Testis (tissue), 3 donors: ENCODE measurements around the gene NLN. TPM values are rescaled to one million over a fixed set of nuclear protein-coding genes. Genes with fewer than 3 reads are reported as not detected.

Source experiments
- DNase-seq: peaks from one replicate; pipeline ENCODE4 v3.0.0-alpha.2; 2019
- H3K27ac ChIP-seq, 2 donors: fragments of 200-600 bp; sonication (generic); one replicate each; pipeline ENCODE4 v1.5.1; 2019
- H3K27me3 ChIP-seq: fragments of 200-600 bp; sonication (generic); one replicate; pipeline ENCODE4 v1.5.1; 2019
- H3K36me3 ChIP-seq: fragments of 200-600 bp; sonication (generic); one replicate; pipeline ENCODE4 v1.5.1; 2017; ENCODE audit warnings: low read depth; ENCODE audit errors: missing control alignments
- H3K4me1 ChIP-seq: fragments of 200-600 bp; sonication (generic); one replicate; pipeline ENCODE4 v1.5.1; 2019
- H3K4me3 ChIP-seq, 2 donors: fragments of 200-600 bp; sonication (generic); one replicate each; pipeline ENCODE4 v1.5.1; 2017 to 2019
- H3K9me3 ChIP-seq: fragments of 200-600 bp; sonication (generic); one replicate; pipeline ENCODE4 v1.5.1; 2017
- CTCF ChIP-seq, 3 experiments: fragments of 450-650 bp in 2 of 3; fragments of 200-600 bp in 1 of 3; sonication (generic) in 1 of 3; IDR thresholded peaks; one replicate each; pipeline ENCODE4 v1.5.1; 2016 to 2019; ENCODE audit warnings: antibody characterized with exemption in 3 of 3, mild to moderate bottlenecking in 2 of 3, moderate library complexity in 1 of 3
- POLR2A ChIP-seq: fragments of 450-650 bp; IDR thresholded peaks from one replicate; pipeline ENCODE4 v1.6.1; 2017; ENCODE audit warnings: antibody characterized with exemption, mild to moderate bottlenecking, moderate library complexity
- whole genome bisulfite sequencing, 2 donors: methylation state at CpG; one replicate each; pipeline ENCODE4 v1.1.5; 2018; 5-methylcytosine and 5-hydroxymethylcytosine counted together
- intact Hi-C: fragments of 100-400 bp; cut with DNase I; formaldehyde crosslinking; loops from one replicate; pipeline ENCODE4 v1.15.1; 2023; ENCODE audit warnings: low total_unique reads
- polyA plus RNA-seq: library from polyadenylated mRNA; stranded (reverse); fragments of 350-450 nt; fragmentation: Illumina TruSeq; extraction: RNeasy Lipid Tissue Mini Kit (QIAGEN cat#74804); gene quantifications from one replicate; pipeline ENCODE4 v1.2.3, GENCODE V29; 2014; ENCODE audit warnings: low read depth, low replicate concordance; ENCODE audit not compliant: insufficient read depth
- total RNA-seq, 2 donors: library from RNA; depleted of rRNA; stranded (reverse); fragments of >200 nt; gene quantifications; one replicate each; pipeline ENCODE4 v1.2.3, GENCODE V29; 2016

Gene NLN
- total and polyA plus RNA-seq, 3 donors from 2014 or later = 6.4 to 10.1 (median 8.1) TPM

DNA sequence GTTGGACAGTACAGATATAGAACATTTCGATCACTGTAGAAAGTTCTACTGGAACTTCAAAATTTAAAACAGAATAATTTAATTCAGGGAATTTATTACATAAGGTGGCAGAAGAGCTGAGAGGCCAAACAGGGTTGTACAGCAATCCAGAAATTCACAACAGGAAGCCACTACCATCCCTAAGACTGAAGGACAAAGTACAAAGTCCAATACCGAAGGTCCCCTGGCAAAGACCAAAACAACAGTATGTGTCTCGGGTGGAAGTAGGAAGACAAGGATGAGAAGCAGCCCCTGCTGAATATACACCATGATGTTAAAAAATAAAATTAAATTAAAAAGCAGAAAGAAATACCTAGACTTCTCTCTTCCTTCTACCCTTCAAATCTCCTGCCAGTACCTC lies 20.0 kb upstream of the NLN start:
- WGBS, 2 donors = 90 to 92% methylated on average over 3 of the region's 3 CpGs
- no peak for DNase-seq
- intact Hi-C loops = no loop called here

DNA sequence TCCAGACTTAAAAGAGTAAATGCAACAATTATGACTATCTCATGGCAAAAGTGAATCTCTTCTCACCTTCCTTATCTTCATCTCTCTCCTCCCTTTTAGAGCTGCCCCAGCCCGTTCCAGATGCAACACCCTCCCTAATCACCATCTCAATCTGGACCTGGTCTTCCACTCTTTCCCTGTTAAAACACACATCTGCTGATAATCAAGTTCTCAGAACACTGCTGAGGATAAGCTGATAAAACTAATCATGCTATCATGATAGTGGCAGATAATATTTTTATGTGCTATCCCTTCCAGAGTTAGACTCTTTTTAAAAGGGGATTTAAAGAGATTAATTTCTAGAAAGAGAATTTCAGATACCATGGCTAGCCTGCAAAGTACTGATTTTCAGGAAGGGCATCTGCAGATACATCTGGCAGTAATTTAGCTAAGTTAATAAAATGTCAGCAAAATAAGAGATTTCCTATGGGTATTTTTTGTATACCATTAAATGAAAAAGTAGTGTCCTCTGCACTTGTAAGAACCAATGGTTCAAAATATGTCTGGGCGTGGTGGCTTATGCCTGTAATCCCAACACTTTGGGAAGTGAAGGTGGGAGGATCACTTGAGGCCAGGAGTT lies 17.3 kb upstream of the NLN start:
- H3K9me3 ChIP-seq = no peaks in the 10 kb centered on the region
- intact Hi-C loops = no loop called here
- H3K36me3 ChIP-seq = no peaks in the 10 kb centered on the region
- H3K4me3 ChIP-seq = no peak overlapping the region
- DNase-seq = no peak
- WGBS, 2 donors = 89 to 92% methylated on average over 2 of the region's 2 CpGs
- H3K27ac ChIP-seq = no peak overlapping the region
- TF ChIP-seq POLR2A = no peak
- TF ChIP-seq CTCF (IDR thresholded peaks at IDR 0.05) = no peak
- no peaks in the 10 kb centered on the region for H3K27me3 ChIP-seq
- no peaks in the 10 kb centered on the region for H3K4me1 ChIP-seq

More for the DNA sequence above, 20.0 kb upstream of the NLN start:
- Histone ChIP-seq H3K27me3 (no peaks in the 10 kb centered on the region), H3K36me3 (no peaks in the 10 kb centered on the region), H3K9me3 (no peaks in the 10 kb centered on the region), H3K4me1 (no peaks in the 10 kb centered on the region), H3K4me3 (no peak overlapping the region), H3K27ac (no peak overlapping the region)
- TF ChIP-seq CTCF (IDR thresholded peaks at IDR 0.05) (no peak), POLR2A (no peak)

DNA sequence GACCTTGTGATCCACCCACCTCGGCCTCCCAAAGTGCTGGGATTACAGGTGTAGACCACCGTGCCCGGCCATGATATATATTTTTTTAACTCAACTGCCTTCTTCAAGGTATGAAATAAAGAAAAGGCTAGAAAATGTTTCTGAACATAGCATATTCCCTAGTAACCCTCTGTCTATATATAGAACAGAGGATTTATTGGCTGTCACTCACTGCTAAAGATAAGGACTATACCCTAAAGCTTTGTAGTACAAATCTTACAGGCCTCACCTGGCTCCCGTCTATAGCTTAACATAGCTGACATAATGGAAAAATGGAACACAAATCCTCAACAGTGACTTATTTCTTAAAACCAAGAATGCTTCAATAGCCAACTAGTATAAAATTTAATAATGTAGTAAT lies 14.3 kb upstream of the NLN start:
- Histone ChIP-seq H3K4me1 (no peaks in the 10 kb centered on the region), H3K4me3 (no peak overlapping the region), H3K27me3 (no peaks in the 10 kb centered on the region), H3K36me3 (no peaks in the 10 kb centered on the region), H3K27ac (no peak overlapping the region), H3K9me3 (no peaks in the 10 kb centered on the region)
- TF ChIP-seq CTCF (IDR thresholded peaks at IDR 0.05) = no peak
- no peak for TF ChIP-seq POLR2A
- intact Hi-C loops = no loop called here
- DNase-seq = no peak
- WGBS, 2 donors = 96 to 98% methylated on average over 4 of the region's 4 CpGs

DNA sequence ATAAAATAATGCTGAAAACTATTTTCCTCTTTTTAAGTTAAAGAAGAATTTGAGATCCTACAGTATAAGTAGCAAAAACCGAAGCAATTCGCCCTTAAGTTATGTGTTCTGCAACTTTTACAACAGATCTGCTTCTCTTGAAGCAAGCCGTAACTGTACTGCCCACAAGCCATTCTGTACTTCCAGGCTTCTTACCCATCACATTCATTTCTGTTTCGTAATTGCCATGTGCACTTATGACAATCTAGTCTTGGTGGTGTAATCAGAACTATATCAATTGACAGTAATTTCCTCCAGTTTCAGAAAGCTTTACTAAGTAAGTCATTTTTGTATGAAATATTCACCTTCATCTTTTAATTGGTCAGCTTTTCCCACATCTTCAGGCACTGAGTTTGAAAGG lies 13.9 kb upstream of the NLN start:
- H3K36me3 ChIP-seq = no peaks in the 10 kb centered on the region
- TF ChIP-seq POLR2A = no peak
- no peak for TF ChIP-seq CTCF (IDR thresholded peaks at IDR 0.05)
- DNase-seq = no peak

DNA sequence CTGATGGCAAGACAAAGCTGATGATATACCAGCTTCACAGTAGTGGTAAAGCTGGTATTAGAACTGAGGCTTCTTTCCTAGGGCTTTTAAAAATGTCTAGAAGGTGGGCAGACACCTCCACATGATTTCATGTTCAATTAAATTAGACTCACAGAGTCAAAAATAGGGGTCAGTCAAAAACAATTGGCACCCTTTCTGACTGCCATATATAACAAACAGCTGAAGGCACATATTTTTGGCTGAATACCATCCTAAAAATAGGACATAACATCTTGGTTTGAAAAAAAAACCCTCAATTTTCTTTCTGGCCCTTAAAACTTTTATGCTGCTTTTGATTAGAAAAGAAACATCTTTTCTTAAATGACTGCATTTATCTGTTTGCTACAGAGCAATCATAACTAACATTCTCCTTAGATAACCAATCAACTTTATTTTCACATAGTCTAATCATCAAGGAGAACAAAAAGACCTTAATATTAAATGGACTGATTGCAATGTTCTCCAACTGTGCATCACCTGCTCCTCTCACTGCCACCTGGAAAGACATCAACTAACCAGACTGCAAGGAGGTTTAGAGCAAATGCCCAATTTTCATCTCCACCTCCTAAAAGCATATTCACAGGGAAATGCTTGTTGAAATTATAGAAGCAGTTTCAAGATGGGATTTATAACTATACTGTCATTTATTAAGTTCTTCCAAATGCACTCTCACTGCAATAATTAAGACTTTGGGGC lies 3.3 kb upstream of the NLN start:
- Histone ChIP-seq H3K4me1 (no peaks in the 10 kb centered on the region), H3K27ac (no peak overlapping the region), H3K27me3 (no peaks in the 10 kb centered on the region), H3K4me3 (no peak overlapping the region), H3K9me3 (no peaks in the 10 kb centered on the region), H3K36me3 (no peaks in the 10 kb centered on the region)
- no peak for DNase-seq
- no peak for TF ChIP-seq CTCF (IDR thresholded peaks at IDR 0.05)
- TF ChIP-seq POLR2A = no peak
- intact Hi-C loops = no loop called here

More for the DNA sequence above, 13.9 kb upstream of the NLN start:
- Histone ChIP-seq H3K4me1 (no peaks in the 10 kb centered on the region), H3K9me3 (no peaks in the 10 kb centered on the region), H3K27ac (no peak overlapping the region), H3K27me3 (no peaks in the 10 kb centered on the region), H3K4me3 (no peak overlapping the region)
- intact Hi-C loops = no loop called here
- WGBS, 2 donors = 92 to 93% methylated on average over 4 of the region's 4 CpGs
